ENCODE measurements around the gene MSRB3. TPM values are rescaled to one million over a fixed set of nuclear protein-coding genes. Genes with fewer than 3 reads are reported as not detected.

Gene MSRB3
- total RNA-seq, 1 experiment from 2014 or later: 1.1 TPM

- no peaks in the 10 kb centered on the region for H3K23me2 ChIP-seq (ENCODE audit: insufficient read length, low read depth, low read length, poor library complexity, severe bottlenecking)
- no peak overlapping the region for H2BK120ac ChIP-seq (ENCODE audit: low read depth, low read length, poor library complexity, severe bottlenecking)
- H3K4me1 Mint-ChIP-seq: no peaks in the 10 kb centered on the region
- H4K5ac ChIP-seq (ENCODE audit: insufficient read length, low read depth, low read length): no peak overlapping the region
- H4K8ac ChIP-seq (replicated peaks; ENCODE audit: insufficient read length, low read depth, low read length): no peak overlapping the region
- H2BK15ac ChIP-seq (ENCODE audit: low read depth, low read length): no peak overlapping the region
- H3T11ph ChIP-seq (ENCODE audit: low read length): no peak overlapping the region
- no peak overlapping the region for H2BK12ac ChIP-seq (ENCODE audit: insufficient read length, low read depth, low read length)
- H2AK5ac ChIP-seq (ENCODE audit: insufficient read length, low read length): no peak overlapping the region
- no peak overlapping the region for H2BK5ac ChIP-seq (ENCODE audit: insufficient read length, low read length)
- no peaks in the 10 kb centered on the region for H3K79me2 ChIP-seq (ENCODE audit: insufficient read depth, low read length)
- H3K36me3 Mint-ChIP-seq (ENCODE audit: insufficient read depth in 1 of 3, low read depth in 3 of 3): no peaks in the 10 kb centered on the region
- no peaks in the 10 kb centered on the region for H3K27me3 ChIP-seq (ENCODE audit: insufficient read depth, low read length)
- H4K91ac ChIP-seq (ENCODE audit: insufficient read length, low read depth, low read length): no peak overlapping the region
- H3K27ac ChIP-seq (ENCODE audit: insufficient read length, low read depth, low read length): no peak overlapping the region
- no peak overlapping the region for H3K18ac ChIP-seq (ENCODE audit: insufficient read length, low read depth, low read length)
- no peak overlapping the region for H3K27ac Mint-ChIP-seq
- no peak overlapping the region for H3K4me3 Mint-ChIP-seq
- H3K9ac ChIP-seq (ENCODE audit: extremely low read depth, insufficient read length, low read length): no peak overlapping the region
- no peak overlapping the region for H3K14ac ChIP-seq (ENCODE audit: insufficient read depth, low read length)
- no peak overlapping the region for H2BK20ac ChIP-seq (ENCODE audit: low read depth, low read length, poor library complexity, severe bottlenecking)
- H3K4me2 ChIP-seq (ENCODE audit: insufficient read depth, insufficient read length, low read length): no peak overlapping the region
- H3K4ac ChIP-seq (ENCODE audit: low read depth, low read length): no peak overlapping the region
- H3K27me3 Mint-ChIP-seq (ENCODE audit: low read depth): no peaks in the 10 kb centered on the region
- no peak overlapping the region for H3K23ac ChIP-seq (ENCODE audit: insufficient read length, low read depth, low read length)
- no peaks in the 10 kb centered on the region; a peak in 1 of 5 replicates for H3K9me3 Mint-ChIP-seq
- no peak for DNase-seq
- no peaks in the 10 kb centered on the region for H3K79me1 ChIP-seq (ENCODE audit: insufficient read depth, low read depth, low read length, poor library complexity, severe bottlenecking)
- no peaks in the 10 kb centered on the region for H3K9me3 ChIP-seq (ENCODE audit: control insufficient read depth, low read depth, low read length)
- no peak overlapping the region for H3K56ac ChIP-seq (ENCODE audit: insufficient read length, low read depth, low read length)
- TF ChIP-seq CTCF (conservative IDR thresholded peaks at IDR 0.05): no peak
- H3K4me1 ChIP-seq (ENCODE audit: insufficient read depth, low read length): no peaks in the 10 kb centered on the region
- WGBS (ENCODE audit: extremely low coverage, insufficient read length, low lambda C conversion rate): no CpG with 5 or more reads among the region's 6 CpGs
- H2AFZ ChIP-seq (ENCODE audit: low read length): no peak overlapping the region
- no peaks in the 10 kb centered on the region for H4K20me1 ChIP-seq (ENCODE audit: control insufficient read depth, insufficient read depth, insufficient read length)
Observed at GRCh38 chr12:65474831-65475230, 196.3 kb downstream of the MSRB3 start.
